NB4 (cell line): ENCODE results near the gene BBS9.

ENCODE experiments used
- DNase-seq: peaks from one replicate; pipeline ENCODE4 v3.0.0; 2010; ENCODE audit warnings: low read depth
- H3K4me3 ChIP-seq: one replicate; pipeline ENCODE4 v1.5.1; 2011; ENCODE audit warnings: mild to moderate bottlenecking, low read depth, low read length, moderate library complexity
- MYC ChIP-seq: IDR thresholded peaks from 2 replicates; pipeline ENCODE4 v1.6.1; 2011; ENCODE audit warnings: low read depth, low read length
- POLR2A ChIP-seq: IDR thresholded peaks from 2 replicates; pipeline ENCODE4 v1.6.1; 2011; ENCODE audit warnings: mild to moderate bottlenecking; ENCODE audit not compliant: insufficient read length; ENCODE audit errors: extremely low read depth
- TF ChIP-seq, protein P1 (sequence below): IDR thresholded peaks from one replicate; pipeline ENCODE4 v1.5.1; 2012; ENCODE audit warnings: low read depth, low read length
- TF ChIP-seq, protein P2 (sequence below): IDR thresholded peaks from 2 replicates; pipeline ENCODE4 v1.6.1; 2011; ENCODE audit warnings: low read depth, low read length

BBS9 gene

DNA sequence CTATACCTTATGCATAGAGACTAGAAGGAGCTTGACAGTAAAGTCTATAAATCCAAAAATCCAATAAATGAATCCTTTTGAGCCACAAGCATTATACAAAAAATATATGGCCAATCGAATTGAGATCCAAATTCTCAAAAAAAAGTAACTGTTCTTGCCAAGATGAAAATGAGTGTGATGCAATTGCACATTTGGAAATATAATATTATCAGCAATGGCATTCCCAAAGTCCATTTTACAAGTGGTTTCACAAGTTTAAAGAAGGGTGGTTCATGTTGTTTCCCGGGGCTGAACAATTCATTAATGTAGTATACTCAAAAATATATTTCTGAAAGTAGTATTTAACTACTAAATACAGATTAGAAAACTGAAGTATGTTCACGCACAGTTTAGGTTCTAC lies 27.5 kb upstream of the BBS9 start:
- DNase-seq: no peak

DNA sequence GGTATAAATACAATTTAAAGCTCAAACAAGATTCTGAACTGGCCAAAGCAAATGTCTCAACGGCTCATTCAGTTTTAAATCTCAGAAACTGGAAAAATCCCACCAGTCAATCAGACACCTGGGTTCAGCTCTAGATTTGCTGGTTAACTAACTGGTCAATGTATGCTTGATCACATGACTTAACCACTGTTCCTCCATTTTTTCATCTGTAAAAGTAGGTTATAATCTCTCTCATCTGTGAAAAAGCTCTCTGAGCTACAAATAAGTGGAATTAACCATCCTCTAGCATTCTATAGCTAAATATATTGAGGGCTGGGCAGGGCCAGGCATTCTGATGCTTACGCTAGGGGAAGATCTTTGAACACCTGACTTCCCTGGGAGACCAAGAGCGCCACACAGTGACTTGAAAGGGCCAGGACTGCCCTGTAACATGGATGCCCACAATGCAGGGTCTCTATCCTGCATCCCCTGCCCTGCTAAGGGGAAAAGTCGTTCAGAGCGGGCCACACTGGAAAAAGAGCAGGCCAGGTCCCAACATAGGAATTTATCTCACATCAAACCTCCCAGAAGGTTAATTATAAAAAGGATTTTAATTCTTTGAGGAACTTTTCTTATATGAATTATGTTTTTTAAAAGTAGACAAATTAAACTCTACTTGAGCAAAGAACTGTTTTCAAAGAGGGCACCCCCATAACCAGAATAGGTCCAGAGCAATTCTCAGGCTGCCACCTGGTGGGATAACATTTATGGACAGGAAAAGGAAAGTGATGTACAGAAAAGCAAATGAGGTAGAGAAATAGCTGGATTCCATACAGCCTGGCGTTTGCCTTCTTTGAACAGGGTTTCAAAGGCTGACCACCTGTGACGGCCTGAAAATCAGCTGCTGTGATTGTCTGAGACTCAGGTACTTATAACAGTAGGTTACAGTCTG lies 22.0 kb upstream of the BBS9 start:
- peak; percentile 58 for DNase-seq
- TF ChIP-seq, protein P1, sequence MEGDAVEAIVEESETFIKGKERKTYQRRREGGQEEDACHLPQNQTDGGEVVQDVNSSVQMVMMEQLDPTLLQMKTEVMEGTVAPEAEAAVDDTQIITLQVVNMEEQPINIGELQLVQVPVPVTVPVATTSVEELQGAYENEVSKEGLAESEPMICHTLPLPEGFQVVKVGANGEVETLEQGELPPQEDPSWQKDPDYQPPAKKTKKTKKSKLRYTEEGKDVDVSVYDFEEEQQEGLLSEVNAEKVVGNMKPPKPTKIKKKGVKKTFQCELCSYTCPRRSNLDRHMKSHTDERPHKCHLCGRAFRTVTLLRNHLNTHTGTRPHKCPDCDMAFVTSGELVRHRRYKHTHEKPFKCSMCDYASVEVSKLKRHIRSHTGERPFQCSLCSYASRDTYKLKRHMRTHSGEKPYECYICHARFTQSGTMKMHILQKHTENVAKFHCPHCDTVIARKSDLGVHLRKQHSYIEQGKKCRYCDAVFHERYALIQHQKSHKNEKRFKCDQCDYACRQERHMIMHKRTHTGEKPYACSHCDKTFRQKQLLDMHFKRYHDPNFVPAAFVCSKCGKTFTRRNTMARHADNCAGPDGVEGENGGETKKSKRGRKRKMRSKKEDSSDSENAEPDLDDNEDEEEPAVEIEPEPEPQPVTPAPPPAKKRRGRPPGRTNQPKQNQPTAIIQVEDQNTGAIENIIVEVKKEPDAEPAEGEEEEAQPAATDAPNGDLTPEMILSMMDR: peak; percentile 36
- no peak for TF ChIP-seq POLR2A

More for the DNA sequence above, 27.5 kb upstream of the BBS9 start:
- TF ChIP-seq POLR2A (no peak), MYC (no peak)
- TF ChIP-seq, protein P1: no peak
- TF ChIP-seq, protein P2, sequence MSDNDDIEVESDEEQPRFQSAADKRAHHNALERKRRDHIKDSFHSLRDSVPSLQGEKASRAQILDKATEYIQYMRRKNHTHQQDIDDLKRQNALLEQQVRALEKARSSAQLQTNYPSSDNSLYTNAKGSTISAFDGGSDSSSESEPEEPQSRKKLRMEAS: no peak
- no peak overlapping the region for H3K4me3 ChIP-seq

DNA sequence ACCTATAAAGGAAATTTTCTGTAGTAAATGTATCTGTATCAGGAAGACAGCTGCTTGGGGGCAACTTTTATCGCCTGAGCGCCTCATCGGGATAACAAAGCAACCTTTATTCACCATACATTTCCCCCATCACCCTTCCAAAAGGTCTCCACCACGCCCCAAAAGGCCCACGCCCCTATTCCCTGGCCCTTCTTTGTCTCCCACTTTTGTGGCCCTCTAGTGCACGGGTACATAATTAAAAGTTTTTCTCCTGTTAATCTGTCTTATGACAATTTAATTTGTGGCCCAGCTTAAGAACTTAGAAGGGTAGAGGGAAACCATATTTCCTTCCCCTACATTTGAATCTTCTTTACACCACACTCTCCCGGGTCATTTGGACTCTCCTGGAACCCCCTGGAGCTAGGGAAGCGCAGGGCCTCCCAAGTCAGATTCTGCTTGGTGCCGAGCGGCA lies 20.8 kb upstream of the BBS9 start:
- DNase-seq: peak; percentile 61
- TF ChIP-seq, protein P1: peak; percentile 24
- TF ChIP-seq, protein P2: no peak
- H3K4me3 ChIP-seq: peak overlapping the region; percentile 91

More for the DNA sequence above, 22.0 kb upstream of the BBS9 start:
- peak overlapping the region; percentile 91 for H3K4me3 ChIP-seq

DNA sequence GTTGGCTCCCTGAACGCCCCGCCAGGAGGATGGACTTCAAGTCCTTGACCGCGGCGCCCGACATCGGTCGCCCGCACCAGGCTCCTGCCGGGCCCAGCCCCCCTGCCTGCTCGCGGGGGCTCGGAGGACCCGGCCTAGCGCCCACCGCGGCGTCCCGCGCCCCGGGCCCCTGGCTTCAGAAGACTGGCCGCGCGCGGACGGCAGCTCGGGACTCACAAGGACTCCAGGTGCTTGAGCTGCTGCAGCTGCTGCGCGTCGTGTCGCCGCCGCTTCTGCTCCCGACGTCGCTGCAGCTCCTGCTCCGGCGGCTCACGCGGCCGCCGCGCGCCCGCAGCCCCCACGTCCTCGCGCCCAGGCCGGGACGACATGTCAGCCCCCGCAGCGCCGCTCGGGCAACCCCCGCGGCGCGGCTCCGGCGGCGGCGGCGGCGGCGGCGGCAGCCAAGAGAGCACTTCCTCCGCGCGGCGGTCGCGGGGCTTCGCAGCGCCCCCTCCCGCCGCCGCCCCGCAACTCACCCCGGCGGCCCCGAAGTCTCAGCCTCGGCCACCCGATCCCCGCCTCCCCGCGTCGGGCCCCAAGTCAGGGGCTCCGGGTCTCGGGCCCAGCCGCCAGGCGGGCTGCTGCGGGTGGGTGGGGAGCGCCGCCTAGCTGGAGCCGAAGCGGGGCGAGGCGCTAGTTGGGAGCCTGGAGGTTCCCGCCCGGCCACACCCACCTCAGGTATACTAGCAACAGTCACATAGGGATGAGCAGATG lies 20.2 kb upstream of the BBS9 start, which contains the start of gene RP9:
RP9 (minus strand) TSS at position 400 of the 753 bp plus-strand sequence; CDS start at position 368, 32 bp downstream.
- TF ChIP-seq POLR2A (peak; percentile 90), MYC (peak; percentile 57; the same call in 1 of the 2 replicates)
- TF ChIP-seq, protein P1: peak; percentile 51
- TF ChIP-seq, protein P2: peak; percentile 43; the same call in 1 of the 2 replicates
- peak; percentile 93 for DNase-seq
- peak within 1 kb of the TSS; percentile 91 for H3K4me3 ChIP-seq

DNA sequence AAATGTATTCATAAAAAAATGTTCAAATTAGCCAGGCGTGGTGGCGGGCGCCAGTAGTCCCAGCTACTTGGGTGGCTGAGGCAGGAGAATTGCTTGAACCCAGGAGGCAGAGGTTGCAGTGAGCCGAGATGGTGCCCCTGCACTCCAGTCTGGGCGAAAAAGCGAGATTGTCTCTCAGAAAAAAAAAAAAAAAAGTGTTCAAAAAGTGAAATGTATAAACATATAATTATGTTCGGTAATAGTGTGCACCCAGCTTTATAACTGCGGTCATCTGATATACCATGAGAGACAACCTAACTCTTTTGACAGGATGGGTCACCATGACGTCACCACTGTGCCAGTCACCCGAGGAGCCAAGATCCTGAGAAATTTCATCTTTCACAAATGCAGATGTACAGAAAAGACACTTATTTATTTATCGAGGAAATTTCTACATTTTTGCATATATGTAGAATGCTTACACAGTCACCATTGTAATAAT lies 19.6 kb upstream of the BBS9 start:
- DNase-seq: peak; percentile 57
- TF ChIP-seq, protein P2: no peak
- TF ChIP-seq MYC (no peak), POLR2A (no peak)
- TF ChIP-seq, protein P1: no peak
- H3K4me3 ChIP-seq: peak overlapping the region; percentile 61
